Measurements from ENCODE around the gene AMBRA1. TPM values are rescaled to one million over a fixed set of nuclear protein-coding genes. Genes with fewer than 3 reads are reported as not detected.
A peak's percentile ranks its signal among the peaks of the same experiment; 100 is the strongest.

The AMBRA1 gene
- polyA plus RNA-seq, 1 of the 3 experiments (the other 2 are of a cell fraction), result 10.4 TPM

GRCh38 chr11:46383974-46384701 is 209.7 kb downstream of the AMBRA1 start:
- TF ChIP-seq, protein P1, sequence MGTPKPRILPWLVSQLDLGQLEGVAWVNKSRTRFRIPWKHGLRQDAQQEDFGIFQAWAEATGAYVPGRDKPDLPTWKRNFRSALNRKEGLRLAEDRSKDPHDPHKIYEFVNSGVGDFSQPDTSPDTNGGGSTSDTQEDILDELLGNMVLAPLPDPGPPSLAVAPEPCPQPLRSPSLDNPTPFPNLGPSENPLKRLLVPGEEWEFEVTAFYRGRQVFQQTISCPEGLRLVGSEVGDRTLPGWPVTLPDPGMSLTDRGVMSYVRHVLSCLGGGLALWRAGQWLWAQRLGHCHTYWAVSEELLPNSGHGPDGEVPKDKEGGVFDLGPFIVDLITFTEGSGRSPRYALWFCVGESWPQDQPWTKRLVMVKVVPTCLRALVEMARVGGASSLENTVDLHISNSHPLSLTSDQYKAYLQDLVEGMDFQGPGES (IDR thresholded peaks at IDR 0.05; ENCODE audit: low read depth, low read length), result no peak
- TF ChIP-seq POLR2AphosphoS5 (IDR thresholded peaks at IDR 0.05; ENCODE audit: low read depth, low read length) (peak; percentile 24; the same call in 1 of the 2 replicates), EZH2phosphoT487 (IDR thresholded peaks at IDR 0.05; ENCODE audit: borderline replicate concordance, low read depth) (no peak), TAF1 (IDR thresholded peaks at IDR 0.05; ENCODE audit: borderline replicate concordance, low read depth, low read length) (no peak), SIN3A (IDR thresholded peaks at IDR 0.05; ENCODE audit: borderline replicate concordance, low read depth, low read length) (no peak), CTCF (IDR thresholded peaks at IDR 0.05) (no peak), EP300 (IDR thresholded peaks at IDR 0.05; ENCODE audit: borderline replicate concordance in 1 of 2, low read depth in 1 of 2, low read length in 1 of 2) (no peak)
- TF ChIP-seq, protein P2, sequence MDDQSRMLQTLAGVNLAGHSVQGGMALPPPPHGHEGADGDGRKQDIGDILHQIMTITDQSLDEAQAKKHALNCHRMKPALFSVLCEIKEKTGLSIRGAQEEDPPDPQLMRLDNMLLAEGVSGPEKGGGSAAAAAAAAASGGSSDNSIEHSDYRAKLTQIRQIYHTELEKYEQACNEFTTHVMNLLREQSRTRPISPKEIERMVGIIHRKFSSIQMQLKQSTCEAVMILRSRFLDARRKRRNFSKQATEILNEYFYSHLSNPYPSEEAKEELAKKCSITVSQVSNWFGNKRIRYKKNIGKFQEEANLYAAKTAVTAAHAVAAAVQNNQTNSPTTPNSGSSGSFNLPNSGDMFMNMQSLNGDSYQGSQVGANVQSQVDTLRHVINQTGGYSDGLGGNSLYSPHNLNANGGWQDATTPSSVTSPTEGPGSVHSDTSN (IDR thresholded peaks at IDR 0.05), result no peak
- Histone ChIP-seq H3F3A (replicated peaks; ENCODE audit: insufficient read depth) (peaks cover 11% of the 10 kb centered on the region), H3K9me2 (no peaks in the 10 kb centered on the region), H3K27me3 (ENCODE audit: insufficient read depth) (no peaks in the 10 kb centered on the region), H4K20me1 (ENCODE audit: insufficient read depth) (no peaks in the 10 kb centered on the region), H3K36me3 (replicated peaks in 1 of 2; ENCODE audit: control insufficient read depth in 1 of 2, insufficient read depth in 2 of 2, low read length in 1 of 2) (peaks cover 0 to 8% of the 10 kb centered on the region in 2 experiments), H3K4me3 (ENCODE audit: low read depth in 2 of 2, low read length in 1 of 2) (no peak overlapping the region), H3K9ac (no peak overlapping the region), H3K27ac (ENCODE audit: low read depth in 2 of 2, low read length in 1 of 2) (no peak overlapping the region), H3K4me2 (no peak overlapping the region), H3K4me1 (ENCODE audit: control insufficient read depth in 1 of 2, insufficient read depth in 2 of 2, low read depth in 1 of 2, low read length in 1 of 2) (peaks cover 10 to 25% of the 10 kb centered on the region in 2 experiments; a peak in 2 of 4 replicates), H3K9me3 (no peaks in the 10 kb centered on the region), H3K79me2 (ENCODE audit: insufficient read depth) (no peaks in the 10 kb centered on the region; the same call in 1 of the 2 replicates), H2AFZ (ENCODE audit: low read depth) (no peak overlapping the region)
- ChIA-PET POLR2A (no interaction called here), CTCF (interaction anchor here (0.6 to 2.7 kb wide), 22 partner anchors 8 to 234 kb away, joined by 3 to 28 read pairs (median 4); partner anchors contain the start of genes ATG13, CHRM4 and DGKZ)
- DNase-seq, result no peak
- 100% methylated on average over 3 of the region's 12 CpGs for WGBS (ENCODE audit: low lambda C conversion rate)

GRCh38 chr11:46383404-46383758 is 210.4 kb downstream of the AMBRA1 start:
- H3K9me3 ChIP-seq, result no peaks in the 10 kb centered on the region
- H3K9me2 ChIP-seq, result no peaks in the 10 kb centered on the region
- H3K79me2 ChIP-seq (ENCODE audit: insufficient read depth), result no peaks in the 10 kb centered on the region; the same call in 1 of the 2 replicates
- WGBS (ENCODE audit: low lambda C conversion rate), result 72% methylated on average over 7 of the region's 7 CpGs
- H3K27ac ChIP-seq (ENCODE audit: low read depth in 2 of 2, low read length in 1 of 2), result no peak overlapping the region; a peak in 1 of 4 replicates
- no peaks in the 10 kb centered on the region for H3K27me3 ChIP-seq (ENCODE audit: insufficient read depth)
- CTCF ChIA-PET, result interaction anchor here (0.6 to 2.7 kb wide), 31 partner anchors 9 to 235 kb away, joined by 3 to 28 read pairs (median 4); partner anchors contain the start of genes ATG13, CHRM4 and DGKZ
- POLR2A ChIA-PET, result interaction anchor here (1.1 kb wide), 1 partner anchor 22 kb away, joined by 3 read pairs; no protein-coding TSS in a partner anchor
- H3K4me2 ChIP-seq, result peak overlapping the region; percentile 90; the same call in 1 of the 2 replicates
- no peak for TF ChIP-seq MXI1 (IDR thresholded peaks at IDR 0.05; ENCODE audit: low read depth, low read length)
- TF ChIP-seq, protein P1 (IDR thresholded peaks at IDR 0.05; ENCODE audit: low read depth, low read length), result no peak
- TF ChIP-seq RXRA (IDR thresholded peaks at IDR 0.05; ENCODE audit: borderline replicate concordance, low read depth), result no peak
- TF ChIP-seq, protein P3, sequence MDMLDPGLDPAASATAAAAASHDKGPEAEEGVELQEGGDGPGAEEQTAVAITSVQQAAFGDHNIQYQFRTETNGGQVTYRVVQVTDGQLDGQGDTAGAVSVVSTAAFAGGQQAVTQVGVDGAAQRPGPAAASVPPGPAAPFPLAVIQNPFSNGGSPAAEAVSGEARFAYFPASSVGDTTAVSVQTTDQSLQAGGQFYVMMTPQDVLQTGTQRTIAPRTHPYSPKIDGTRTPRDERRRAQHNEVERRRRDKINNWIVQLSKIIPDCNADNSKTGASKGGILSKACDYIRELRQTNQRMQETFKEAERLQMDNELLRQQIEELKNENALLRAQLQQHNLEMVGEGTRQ (IDR thresholded peaks at IDR 0.05; ENCODE audit: borderline replicate concordance, low read depth, low read length), result no peak
- no peak for TF ChIP-seq USF1 (IDR thresholded peaks at IDR 0.05; ENCODE audit: borderline replicate concordance, low read depth)
- no peak for TF ChIP-seq MEF2A (IDR thresholded peaks at IDR 0.05; ENCODE audit: borderline replicate concordance, low read depth)
- no peak for TF ChIP-seq FOXM1 (IDR thresholded peaks at IDR 0.05; ENCODE audit: low read depth)
- peak overlapping the region in 1 of 2 experiments; percentile 71; a peak in 2 of 4 replicates for H3K4me3 ChIP-seq (ENCODE audit: low read depth in 2 of 2, low read length in 1 of 2)
- DNase-seq, result no peak
- peaks cover 6% of the 10 kb centered on the region for H3F3A ChIP-seq (replicated peaks; ENCODE audit: insufficient read depth)
- no peak overlapping the region for H3K9ac ChIP-seq
- no peaks in the 10 kb centered on the region for H4K20me1 ChIP-seq (ENCODE audit: insufficient read depth)
- H3K36me3 ChIP-seq (replicated peaks in 1 of 2; ENCODE audit: control insufficient read depth in 1 of 2, insufficient read depth in 2 of 2, low read length in 1 of 2), result peaks cover 0 to 8% of the 10 kb centered on the region in 2 experiments
- no peak overlapping the region for H2AFZ ChIP-seq (ENCODE audit: low read depth)
- H3K4me1 ChIP-seq (ENCODE audit: control insufficient read depth in 1 of 2, insufficient read depth in 2 of 2, low read depth in 1 of 2, low read length in 1 of 2), result peaks cover 10 to 23% of the 10 kb centered on the region in 2 experiments; a peak in 2 of 4 replicates
